HUES64 (cell line): ENCODE data around the gene PLS1.
"Not testable (repeated sequence)": the region's sequence is repeated elsewhere in the genome, so short reads cannot be mapped to it uniquely, and the experiment has no call there.

Experiments
- H3K27ac ChIP-seq: 2 replicates; pipeline ENCODE4 v1.7.0; 2013; ENCODE audit warnings: low read depth, low read length, inconsistent platforms
- H3K27me3 ChIP-seq: 2 replicates; pipeline ENCODE4 v1.6.1; 2013; ENCODE audit warnings: mild to moderate bottlenecking, low read length; ENCODE audit not compliant: insufficient read depth
- H3K36me3 ChIP-seq: 2 replicates; pipeline ENCODE4 v1.6.1; 2013; ENCODE audit warnings: mild to moderate bottlenecking, low read length; ENCODE audit not compliant: insufficient read depth
- H3K4me1 ChIP-seq: 2 replicates; pipeline ENCODE4 v1.6.1; 2013; ENCODE audit warnings: mild to moderate bottlenecking, low read length, moderate library complexity; ENCODE audit not compliant: insufficient read depth
- H3K4me3 ChIP-seq: 2 replicates; pipeline ENCODE4 v1.5.1; 2013; ENCODE audit warnings: mild to moderate bottlenecking, low read length, moderate library complexity
- H3K9ac ChIP-seq: 2 replicates; pipeline ENCODE4 v1.6.1; 2013; ENCODE audit warnings: mild to moderate bottlenecking, low read depth, low read length
- H3K9me3 ChIP-seq: 2 replicates; pipeline ENCODE4 v1.6.1; 2013; ENCODE audit warnings: low read depth, low read length; ENCODE audit not compliant: insufficient read depth
- WGBS: fragments of 150-250, 120-280 bp; methylation state at CpG from one replicate; pipeline ENCODE4 v1.1.7; 2013; ENCODE audit warnings: missing lambda C conversion rate; 5-methylcytosine and 5-hydroxymethylcytosine counted together

Gene PLS1

DNA sequence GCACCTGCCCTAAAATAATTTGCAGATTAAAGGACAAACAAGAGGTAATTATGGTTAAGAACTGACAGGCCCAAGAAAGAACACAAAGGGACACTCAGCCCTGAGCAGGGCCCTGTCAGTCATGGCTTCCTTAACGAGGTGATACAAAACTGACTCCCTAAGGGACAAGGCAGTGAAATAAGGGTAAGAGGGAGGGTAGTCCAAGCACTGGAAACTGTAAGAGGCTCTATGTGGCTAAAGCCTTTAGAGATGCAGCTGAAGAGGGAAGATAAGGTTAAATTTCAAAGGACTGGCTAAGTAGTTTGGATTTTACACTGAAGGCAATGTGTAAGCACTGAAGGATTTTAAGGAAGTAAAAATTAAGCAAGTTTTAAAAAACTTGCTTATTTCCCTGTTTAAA, 21.5 kb upstream of the PLS1 start:
- 78% methylated on average over 1 of the region's 1 CpG for WGBS
- H3K27me3 ChIP-seq = no peaks in the 10 kb centered on the region
- H3K4me3 ChIP-seq = no peak overlapping the region
- H3K9ac ChIP-seq = no peak overlapping the region
- no peaks in the 10 kb centered on the region for H3K9me3 ChIP-seq
- H3K36me3 ChIP-seq = no peaks in the 10 kb centered on the region
- H3K4me1 ChIP-seq = peaks cover 14% of the 10 kb centered on the region; the same call in 1 of the 2 replicates
- no peak overlapping the region for H3K27ac ChIP-seq

DNA sequence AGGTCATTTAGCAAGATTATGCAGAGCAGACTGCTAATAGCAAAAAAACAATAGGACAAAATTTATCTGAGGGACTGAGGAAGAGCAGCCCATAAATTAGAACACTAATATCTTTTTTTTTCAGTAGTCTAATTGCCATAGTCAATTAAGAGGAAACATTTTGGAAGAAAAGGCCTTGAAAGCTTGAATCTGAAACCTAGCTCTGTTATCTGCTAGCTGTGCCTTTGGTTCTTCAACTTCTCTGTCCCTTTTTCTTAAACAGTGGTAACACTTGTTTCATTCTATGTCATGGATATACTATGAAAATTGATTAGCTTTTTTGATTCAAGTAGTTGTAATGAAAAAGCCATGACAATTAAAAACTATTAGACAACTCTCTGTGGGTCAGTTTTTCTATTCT, 19.4 kb upstream of the PLS1 start:
- H3K9me3 ChIP-seq = no peaks in the 10 kb centered on the region
- H3K4me1 ChIP-seq = peaks cover 19% of the 10 kb centered on the region; the same call in 1 of the 2 replicates
- H3K4me3 ChIP-seq = peak overlapping the region; percentile 95
- no peaks in the 10 kb centered on the region for H3K36me3 ChIP-seq
- no peak overlapping the region for H3K27ac ChIP-seq
- H3K27me3 ChIP-seq = no peaks in the 10 kb centered on the region
- no peak overlapping the region for H3K9ac ChIP-seq

DNA sequence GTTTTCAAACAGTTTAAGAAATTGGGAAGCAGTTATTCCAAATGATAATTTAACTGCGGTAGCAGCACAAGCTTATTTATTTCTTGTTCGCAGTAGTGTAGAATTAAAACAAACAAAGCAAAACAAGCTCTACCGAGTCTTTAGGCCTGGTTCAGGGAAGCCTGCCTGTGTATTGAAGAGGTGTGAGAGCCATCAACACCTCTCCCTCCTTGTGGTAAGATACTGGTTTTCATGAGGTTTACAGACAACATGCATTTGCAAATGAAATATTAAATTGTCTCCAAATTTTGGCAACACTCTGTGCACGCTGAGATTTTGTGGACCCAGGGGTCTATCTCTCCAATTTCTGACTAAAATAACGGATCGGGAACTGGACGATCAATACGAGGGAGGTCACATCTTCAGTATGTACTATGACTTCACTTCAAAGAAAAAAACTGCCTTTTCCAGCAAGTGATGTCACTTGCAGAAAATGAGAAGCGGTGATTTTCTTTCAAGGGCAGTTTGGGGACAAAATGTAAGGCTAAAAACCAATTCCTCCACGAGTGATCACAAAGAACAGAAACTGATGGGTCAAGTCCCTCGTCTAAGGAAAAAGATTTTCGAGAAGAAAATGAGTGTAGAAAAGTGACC, 18.4 kb upstream of the PLS1 start:
- peaks cover 19% of the 10 kb centered on the region; the same call in 1 of the 2 replicates for H3K4me1 ChIP-seq
- WGBS = 11% methylated on average over 12 of the region's 12 CpGs
- peak overlapping the region; percentile 95 for H3K4me3 ChIP-seq
- H3K9ac ChIP-seq = peak overlapping the region; percentile 95
- no peaks in the 10 kb centered on the region for H3K27me3 ChIP-seq
- peak overlapping the region; percentile 90 for H3K27ac ChIP-seq
- no peaks in the 10 kb centered on the region for H3K36me3 ChIP-seq
- H3K9me3 ChIP-seq = no peaks in the 10 kb centered on the region

DNA sequence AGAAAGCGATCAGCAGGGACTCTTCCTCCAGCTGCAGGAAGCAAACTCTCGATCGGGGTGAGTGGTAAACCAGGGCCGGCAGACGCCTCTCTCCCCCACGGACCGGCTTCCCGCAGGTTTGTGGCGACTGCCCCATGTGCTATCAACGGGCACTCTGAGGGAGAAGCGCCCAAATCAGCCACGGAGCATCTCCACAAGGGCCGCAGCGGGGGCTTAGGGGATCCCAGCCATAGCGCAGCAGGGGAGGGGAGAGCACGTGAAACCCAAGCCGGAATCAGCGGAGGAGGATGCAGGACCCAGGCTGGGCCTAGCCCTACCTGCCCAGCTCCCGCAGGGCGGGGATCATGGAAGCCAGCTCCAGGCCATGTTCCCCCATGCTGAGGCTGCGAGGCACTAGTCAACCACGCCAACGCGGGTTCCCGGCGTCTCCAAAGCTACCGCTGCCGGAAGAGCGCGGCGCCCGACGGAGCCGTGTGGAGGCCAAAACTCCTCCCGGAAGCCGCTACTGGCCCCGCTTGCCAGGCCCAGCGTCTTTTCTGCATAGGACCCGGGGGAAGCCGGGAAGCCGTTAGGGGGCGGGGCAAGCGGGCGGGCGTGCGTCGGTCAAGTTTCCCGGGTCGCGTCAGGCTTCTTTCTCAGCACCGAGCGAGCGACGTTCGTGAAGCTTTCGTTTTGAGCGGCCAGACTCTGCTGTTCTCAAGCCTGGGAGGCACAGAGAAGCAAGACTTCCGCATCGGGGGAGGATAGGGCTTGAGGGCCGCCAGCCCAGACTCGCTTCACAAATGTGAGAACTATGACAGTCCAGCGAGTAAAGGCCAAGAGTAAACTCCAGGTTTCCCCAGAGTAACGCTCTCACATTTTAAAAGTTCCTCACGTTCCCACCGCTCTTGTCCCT, 17.6 kb upstream of the PLS1 start, which contains the start of gene ATR:
TSS of gene ATR (minus strand) at position 405 of the 895 bp plus-strand sequence. CDS start at position 376, 29 bp downstream.
- H3K36me3 ChIP-seq = no peaks in the 10 kb centered on the region
- no peaks in the 10 kb centered on the region for H3K27me3 ChIP-seq
- peak within 1 kb of the TSS; percentile 95 for H3K4me3 ChIP-seq
- peaks cover 19% of the 10 kb centered on the region; the same call in 1 of the 2 replicates for H3K4me1 ChIP-seq
- WGBS = under 1% methylated on average over 65 of the region's 65 CpGs
- peak within 1 kb of the TSS; percentile 90 for H3K27ac ChIP-seq
- H3K9me3 ChIP-seq = no peaks in the 10 kb centered on the region
- H3K9ac ChIP-seq = peak within 1 kb of the TSS; percentile 95

DNA sequence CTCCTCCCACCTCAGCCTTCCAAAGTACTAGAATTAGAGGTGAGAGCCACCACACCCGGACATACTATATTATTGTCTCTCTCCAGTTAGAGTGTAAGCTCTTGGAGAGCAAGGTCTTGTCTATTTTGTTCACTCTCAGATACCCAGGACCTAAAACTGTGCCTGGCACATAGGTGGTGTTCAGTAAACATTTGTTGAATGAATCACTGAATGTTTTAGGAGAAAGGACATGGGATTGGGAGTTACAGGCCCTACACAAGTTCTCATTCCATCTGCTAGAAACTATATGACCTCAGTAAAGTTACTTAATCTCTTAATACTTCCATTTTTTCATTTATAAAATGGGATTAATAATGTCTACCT, 16.2 kb upstream of the PLS1 start:
- Histone ChIP-seq H3K36me3 (no peaks in the 10 kb centered on the region), H3K4me3 (no peak overlapping the region), H3K9ac (no peak overlapping the region), H3K27ac (no peak overlapping the region), H3K4me1 (peaks cover 19% of the 10 kb centered on the region; the same call in 1 of the 2 replicates), H3K9me3 (no peaks in the 10 kb centered on the region), H3K27me3 (no peaks in the 10 kb centered on the region)
- 86% methylated on average over 1 of the region's 1 CpG for WGBS

DNA sequence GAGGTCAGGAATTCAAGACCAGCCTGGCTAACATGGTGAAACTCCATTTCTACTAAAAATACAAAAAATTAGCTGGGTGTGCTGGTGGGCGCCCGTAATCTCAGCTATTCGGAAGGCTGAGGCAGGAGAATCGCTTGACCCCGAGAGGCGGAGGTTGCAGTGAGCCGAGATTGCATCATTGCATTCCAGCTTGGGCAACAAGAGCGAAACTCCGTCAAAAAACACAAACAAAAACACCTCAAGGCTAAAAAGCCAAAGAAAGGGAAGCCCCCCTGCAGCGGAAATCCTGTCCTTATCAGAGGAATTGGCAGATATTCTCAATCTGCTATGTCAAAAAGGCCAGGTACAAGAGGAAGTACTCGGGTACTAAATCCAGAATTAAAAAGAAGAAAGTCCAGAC, 15.1 kb upstream of the PLS1 start:
- H3K4me1 ChIP-seq = peaks cover 17% of the 10 kb centered on the region; the same call in 1 of the 2 replicates
- WGBS = 68% methylated on average over 11 of the region's 11 CpGs
- H3K9me3 ChIP-seq, H3K9ac ChIP-seq, H3K4me3 ChIP-seq, H3K27ac ChIP-seq, H3K27me3 ChIP-seq, H3K36me3 ChIP-seq: not testable (repeated sequence)

DNA sequence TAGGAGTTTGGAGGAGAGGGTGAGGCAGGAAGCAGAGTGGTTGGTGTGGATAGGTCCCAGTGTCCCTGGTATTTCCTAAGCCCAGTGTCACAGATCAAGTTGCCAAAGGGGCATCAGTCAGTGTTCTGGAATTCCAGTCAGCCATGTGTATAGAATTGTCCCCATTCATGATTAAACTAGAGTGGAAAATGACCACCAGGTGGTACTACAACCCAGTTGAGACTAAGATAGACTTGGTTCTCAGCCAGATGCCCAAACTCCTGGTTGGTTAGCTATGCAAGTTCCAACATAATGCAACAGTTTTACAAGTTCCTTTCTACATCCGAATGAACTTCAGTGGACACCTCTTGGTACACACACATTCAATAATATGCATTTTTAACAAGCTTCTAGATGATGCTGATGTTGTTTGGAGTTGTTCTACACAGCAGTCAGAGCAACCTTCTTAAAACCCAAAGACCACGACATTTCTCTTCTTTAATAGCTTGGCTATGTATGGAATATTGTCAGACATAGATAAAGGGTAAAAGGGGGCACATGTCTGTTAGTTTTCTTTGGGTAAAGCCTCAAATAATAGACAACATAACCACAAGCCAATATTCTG, 9.3 kb upstream of the PLS1 start:
- H3K27ac ChIP-seq = no peak overlapping the region
- no peak overlapping the region for H3K4me3 ChIP-seq
- no peaks in the 10 kb centered on the region for H3K36me3 ChIP-seq
- no peak overlapping the region for H3K9ac ChIP-seq
- H3K9me3 ChIP-seq = no peaks in the 10 kb centered on the region
- 12% methylated on average over 1 of the region's 2 CpGs for WGBS
- H3K27me3 ChIP-seq = no peaks in the 10 kb centered on the region
- no peaks in the 10 kb centered on the region for H3K4me1 ChIP-seq

DNA sequence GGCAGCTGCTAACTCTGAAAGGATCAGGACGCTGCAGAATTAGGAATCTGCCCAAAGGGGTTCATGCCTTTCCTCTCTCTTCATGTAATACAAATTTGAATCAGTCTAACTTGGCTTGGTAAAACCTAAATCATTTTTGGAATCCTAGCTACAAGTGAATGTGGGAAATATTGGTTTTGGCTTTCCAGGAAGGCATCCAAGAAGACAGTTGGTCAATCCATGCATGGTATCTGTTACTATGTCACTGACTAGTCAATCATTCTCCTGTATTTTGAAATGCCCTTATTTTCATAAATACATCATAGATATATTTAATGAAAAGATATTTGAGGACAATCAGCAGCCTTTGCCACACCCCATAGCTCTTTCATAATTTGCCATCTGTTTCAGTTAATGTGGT, 7.5 kb upstream of the PLS1 start:
- no peaks in the 10 kb centered on the region for H3K27me3 ChIP-seq
- no peak overlapping the region for H3K9ac ChIP-seq
- WGBS = 92% methylated on average over 1 of the region's 1 CpG
- no peaks in the 10 kb centered on the region for H3K4me1 ChIP-seq
- no peaks in the 10 kb centered on the region for H3K36me3 ChIP-seq
- H3K9me3 ChIP-seq = no peaks in the 10 kb centered on the region
- no peak overlapping the region for H3K4me3 ChIP-seq
- H3K27ac ChIP-seq = no peak overlapping the region

DNA sequence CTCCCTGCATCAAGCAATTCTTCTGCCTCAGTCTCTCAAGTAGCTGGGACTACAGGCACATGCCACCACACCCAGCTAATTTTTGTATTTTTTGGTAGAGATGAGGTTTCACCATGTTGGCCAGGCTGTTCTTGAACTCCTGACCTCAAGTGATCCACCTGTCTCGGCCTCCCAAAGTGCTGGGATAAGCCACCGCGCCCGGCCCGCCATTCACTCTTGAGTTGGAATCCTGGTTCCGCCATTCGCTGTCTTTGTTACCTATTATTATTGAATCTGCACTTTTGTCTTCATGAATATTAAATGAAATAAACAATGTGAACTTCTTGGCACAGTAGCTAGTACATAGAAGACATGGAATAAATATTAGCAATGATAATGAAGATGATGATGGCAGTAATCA, 3.9 kb upstream of the PLS1 start:
- peaks cover 11% of the 10 kb centered on the region; the same call in 1 of the 2 replicates for H3K4me1 ChIP-seq
- H3K9me3 ChIP-seq, H3K27me3 ChIP-seq, H3K9ac ChIP-seq, H3K4me3 ChIP-seq, H3K36me3 ChIP-seq, H3K27ac ChIP-seq: not testable (repeated sequence)
- WGBS = 97% methylated on average over 7 of the region's 7 CpGs

DNA sequence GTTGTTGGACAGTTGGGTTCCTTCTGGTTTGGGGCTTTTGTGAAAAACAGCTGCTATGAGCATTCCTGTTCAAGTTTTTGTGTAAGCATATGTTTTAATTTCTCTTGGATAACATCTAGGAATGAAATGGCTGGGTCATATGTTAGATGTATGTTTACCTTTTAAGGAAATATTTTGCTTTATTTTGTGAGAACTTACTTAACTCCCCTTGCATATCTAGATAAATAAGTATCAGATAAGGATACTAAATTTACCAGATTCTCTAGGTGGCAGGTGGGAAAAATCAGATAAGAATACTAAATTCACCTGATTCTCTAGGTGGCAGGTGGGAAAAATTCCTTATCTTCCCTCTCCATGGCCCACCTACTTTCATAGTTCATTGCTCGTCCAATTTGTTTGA, 1.1 kb upstream of the PLS1 start:
- H3K4me3 ChIP-seq = peak overlapping the region; percentile 61
- no peak overlapping the region for H3K27ac ChIP-seq
- 78% methylated on average over 1 of the region's 1 CpG for WGBS
- H3K4me1 ChIP-seq = peaks cover 11% of the 10 kb centered on the region; the same call in 1 of the 2 replicates
- peak overlapping the region; percentile 43; the same call in 1 of the 2 replicates for H3K9ac ChIP-seq
- peaks cover 8% of the 10 kb centered on the region; the same call in 1 of the 2 replicates for H3K27me3 ChIP-seq
- no peaks in the 10 kb centered on the region for H3K36me3 ChIP-seq
- no peaks in the 10 kb centered on the region for H3K9me3 ChIP-seq

DNA sequence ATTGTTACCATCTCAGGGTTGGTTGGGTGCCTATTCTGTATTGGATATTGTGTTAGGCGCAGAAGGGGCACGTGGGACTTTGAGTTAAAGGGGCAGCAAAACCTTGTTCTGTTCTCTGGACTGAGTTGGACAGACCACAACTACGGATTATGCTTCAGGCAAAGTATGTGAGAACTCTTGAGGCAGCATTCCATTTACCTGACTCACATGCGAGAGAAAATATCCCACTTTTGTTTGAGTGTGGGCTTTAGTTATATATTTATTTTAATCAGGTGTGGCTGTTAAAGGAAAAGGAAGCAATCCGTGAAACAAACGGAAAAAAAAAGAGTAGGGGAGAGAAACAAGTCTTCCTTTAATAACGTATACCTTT, 627 bp upstream of the PLS1 start:
- Histone ChIP-seq H3K9ac (peak overlapping the region; percentile 43), H3K4me1 (peaks cover 11% of the 10 kb centered on the region; the same call in 1 of the 2 replicates), H3K27ac (no peak overlapping the region), H3K27me3 (peaks cover 8% of the 10 kb centered on the region; the same call in 1 of the 2 replicates), H3K36me3 (no peaks in the 10 kb centered on the region), H3K4me3 (peak overlapping the region; percentile 61), H3K9me3 (no peaks in the 10 kb centered on the region)
- 17% methylated on average over 6 of the region's 7 CpGs for WGBS
